ENCODE data around the gene ANO2.
"Not testable (repeated sequence)": the region's sequence is repeated elsewhere in the genome, so short reads cannot be mapped to it uniquely, and the experiment has no call there.

Gene ANO2

DNA sequence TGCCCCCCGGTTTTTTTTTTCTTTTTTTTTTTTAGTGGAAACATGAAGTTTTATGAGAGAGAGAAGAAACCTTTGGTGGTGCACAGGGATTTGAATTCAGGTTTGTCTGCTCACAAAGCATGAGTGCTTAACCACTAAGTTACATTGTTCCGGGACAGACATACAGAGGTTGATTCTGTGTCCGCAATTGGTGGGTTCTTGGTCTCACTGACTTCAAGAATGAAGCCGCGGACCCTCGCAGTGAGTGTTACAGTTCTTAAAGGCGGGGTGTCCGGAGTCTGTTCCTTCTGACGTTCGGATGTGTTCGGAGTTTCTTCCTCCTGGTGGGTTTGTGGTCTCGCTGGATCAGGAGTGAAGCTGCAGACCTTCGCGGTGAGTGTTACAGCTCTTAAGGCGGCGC lies 57.2 kb downstream of the ANO2 start:
- not testable (repeated sequence) for DNase-seq (ENCODE audit: low read depth in 2 of 2)

DNA sequence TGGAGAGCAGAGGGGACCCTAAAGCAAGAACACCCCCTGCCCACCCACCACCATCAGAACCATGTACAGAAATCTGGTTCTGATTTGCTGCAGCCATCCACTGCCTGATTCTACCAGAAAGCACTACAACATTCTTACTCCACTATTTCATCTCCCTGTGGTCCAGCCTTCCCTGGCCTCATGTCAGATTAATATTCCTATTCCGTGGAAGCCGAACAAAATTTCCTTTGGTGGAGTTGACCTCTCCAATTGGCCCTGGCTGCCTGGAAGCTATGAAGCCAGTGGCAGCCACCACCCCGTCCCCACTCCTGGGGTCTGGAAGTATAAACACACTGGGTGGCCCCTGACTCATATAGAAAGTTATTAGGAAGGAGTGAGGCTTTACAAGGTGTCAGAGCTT lies 60.2 kb downstream of the ANO2 start:
- no peak for DNase-seq (ENCODE audit: low read depth in 2 of 2)

DNA sequence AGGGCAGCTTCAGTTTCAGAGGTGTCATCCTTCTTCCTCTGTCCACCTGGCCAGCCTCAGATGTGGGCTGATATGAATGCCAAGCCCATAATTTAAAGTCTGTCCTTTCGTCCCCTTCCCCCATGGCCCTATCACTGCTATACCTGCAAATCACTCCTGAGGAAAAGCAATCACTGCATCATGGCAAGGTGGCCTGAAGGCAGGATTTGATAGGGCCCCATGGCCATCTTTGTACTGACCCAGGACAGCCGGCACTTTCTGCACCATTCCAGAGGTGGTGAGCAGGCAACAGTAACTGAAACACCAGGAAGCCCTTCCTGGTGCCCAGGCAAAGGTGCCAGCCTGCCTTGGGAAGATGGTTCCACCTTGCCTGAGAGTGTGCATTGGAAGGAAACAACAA lies 60.8 kb downstream of the ANO2 start:
- DNase-seq (ENCODE audit: low read depth in 2 of 2), result no peak

DNA sequence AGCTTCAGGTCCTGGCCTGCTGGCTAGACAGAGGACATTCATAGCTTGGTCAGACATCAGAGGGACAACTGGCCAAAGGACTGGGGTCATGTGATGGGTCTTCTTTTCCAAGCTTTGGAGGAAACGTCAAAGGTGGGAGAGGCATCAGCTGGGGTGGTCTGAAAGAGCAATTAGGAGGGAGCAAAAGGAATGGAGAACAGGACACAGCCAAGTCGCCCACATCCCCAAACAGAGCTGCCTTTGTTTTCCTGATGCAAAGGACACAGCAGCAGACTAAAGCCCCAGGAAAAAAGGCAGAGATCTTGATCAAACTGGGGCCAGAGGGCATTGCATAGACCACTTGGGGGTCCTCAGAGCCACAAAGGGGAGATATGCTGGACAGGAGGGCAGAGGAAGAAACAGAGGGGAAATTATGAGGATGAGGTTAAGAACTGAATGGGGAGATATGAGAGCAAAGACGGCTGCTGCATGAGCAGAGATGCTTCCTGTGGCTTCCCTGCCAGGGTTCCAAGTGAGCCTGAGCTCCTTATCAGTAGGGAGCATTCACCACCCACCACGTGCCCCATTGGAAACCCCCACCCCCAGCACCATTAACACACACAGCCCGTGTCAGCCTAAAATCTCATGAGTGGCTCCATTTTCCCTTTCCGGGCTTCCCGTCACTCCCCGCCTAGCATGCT lies 62.4 kb downstream of the ANO2 start:
- DNase-seq (ENCODE audit: low read depth in 2 of 2), result no peak

DNA sequence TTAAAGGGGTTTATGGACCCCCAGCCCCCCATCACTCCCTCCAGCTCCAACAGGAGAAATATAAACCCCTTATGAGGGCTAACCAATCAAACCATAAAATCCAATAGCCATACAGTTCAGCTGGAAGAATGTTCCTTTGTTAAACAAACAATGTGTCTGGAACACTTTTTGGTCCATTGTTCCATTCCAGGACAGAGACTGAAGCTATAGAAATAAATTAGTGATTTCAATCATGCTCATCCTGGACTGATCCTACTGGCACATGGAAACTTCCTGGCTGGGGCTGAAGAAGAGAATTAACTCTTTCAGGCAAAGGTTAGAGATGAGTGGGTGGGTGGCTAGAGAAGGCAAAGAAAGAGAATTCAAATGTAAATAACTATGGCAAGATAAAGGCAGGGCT lies 63.4 kb downstream of the ANO2 start:
- DNase-seq (ENCODE audit: low read depth in 2 of 2), result no peak

DNA sequence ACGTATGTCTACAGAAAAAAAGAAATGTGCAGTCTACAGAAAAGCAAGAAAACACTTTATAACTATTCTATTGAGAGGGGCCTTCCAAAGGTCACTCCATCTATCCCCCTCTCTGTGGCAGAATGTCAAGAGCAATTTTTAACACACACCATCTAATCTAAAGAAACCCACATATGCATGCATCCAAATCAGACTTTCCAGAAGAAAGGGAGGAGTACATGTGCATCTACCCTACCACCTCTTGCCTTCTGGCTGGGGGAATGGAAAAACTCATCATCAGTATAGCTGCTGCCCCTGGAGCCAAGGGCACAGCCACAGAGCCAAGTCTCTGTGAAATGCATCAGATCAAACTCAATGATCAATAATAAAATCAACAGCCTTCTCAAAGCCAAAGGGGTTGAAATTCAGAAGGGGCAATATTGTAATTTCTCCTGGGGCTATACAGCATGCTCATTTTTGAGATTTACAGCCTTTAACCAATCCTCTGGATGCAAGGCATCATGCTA lies 63.9 kb downstream of the ANO2 start:
- DNase-seq (ENCODE audit: low read depth in 2 of 2), result no peak

DNA sequence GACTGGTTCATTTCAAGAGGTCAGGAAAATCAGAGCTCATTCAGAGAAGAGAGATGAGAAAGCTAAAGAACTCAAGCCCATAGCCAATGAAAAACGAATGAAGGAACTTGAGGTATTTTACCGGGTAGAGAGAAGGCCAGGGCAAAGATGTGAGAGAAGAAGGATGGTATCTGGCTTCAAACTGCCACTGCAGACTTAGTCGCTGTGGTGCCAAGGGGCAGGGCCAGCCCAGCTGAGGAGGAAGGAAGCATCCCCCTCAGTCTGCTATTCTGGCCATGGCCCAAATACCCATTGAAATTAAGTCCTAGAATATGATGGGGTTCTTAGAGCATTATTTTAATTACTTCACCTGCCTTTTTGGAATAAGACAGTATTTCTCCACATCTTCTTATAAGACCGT lies 69.2 kb downstream of the ANO2 start:
- no peak for DNase-seq (ENCODE audit: low read depth in 2 of 2)

DNA sequence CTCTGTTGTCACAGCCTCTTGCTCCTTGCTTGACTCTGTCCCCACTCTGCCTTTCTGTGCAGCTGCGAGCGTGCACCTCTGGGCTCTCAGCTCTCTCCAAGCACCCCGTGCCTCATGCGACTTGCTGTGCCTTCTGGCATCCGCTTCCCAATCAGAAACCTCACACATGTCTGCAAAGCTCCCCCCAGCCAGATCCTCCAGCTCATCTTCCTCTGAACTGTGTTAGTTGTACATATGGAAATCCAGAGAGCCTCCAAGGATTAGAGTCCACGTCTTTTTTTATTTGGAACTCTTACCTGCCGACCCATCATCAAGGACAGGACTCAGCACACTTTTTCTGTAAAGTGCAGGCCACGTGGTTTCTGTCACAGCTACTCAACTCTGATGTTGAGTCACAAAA lies 70.5 kb downstream of the ANO2 start:
- DNase-seq (ENCODE audit: low read depth in 2 of 2), result no peak

DNA sequence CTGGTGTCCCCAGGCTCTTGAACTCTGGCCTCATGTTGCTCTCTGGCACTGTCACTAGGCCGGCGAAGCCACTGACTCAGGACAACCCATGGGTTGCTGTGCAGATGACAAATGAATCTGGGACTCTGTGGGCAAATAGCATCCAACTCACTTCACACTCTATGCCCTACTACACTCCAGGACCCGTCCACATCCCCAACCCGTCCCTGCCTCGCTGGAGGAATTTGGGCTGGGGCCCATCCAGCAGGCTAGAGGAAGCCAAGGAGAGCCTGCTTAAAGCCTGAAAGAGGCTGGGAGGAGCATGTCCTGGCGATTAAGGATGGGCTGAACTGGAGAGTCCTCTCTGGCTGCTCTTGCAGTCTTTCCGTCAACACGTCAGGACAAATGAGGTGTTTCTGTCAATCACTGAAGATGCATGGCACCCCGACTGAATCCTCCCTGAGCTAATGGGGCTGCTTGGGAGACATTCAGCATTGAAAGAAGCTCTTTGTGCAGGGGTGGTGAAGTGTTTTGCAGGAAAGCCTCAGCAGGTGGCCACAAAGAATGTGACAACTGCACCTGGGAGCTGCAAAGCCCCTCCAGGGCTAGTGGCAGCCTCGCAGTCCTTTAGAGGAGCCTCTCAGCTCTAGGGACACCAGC lies 71.7 kb downstream of the ANO2 start:
- DNase-seq (ENCODE audit: low read depth in 2 of 2), result no peak

DNA sequence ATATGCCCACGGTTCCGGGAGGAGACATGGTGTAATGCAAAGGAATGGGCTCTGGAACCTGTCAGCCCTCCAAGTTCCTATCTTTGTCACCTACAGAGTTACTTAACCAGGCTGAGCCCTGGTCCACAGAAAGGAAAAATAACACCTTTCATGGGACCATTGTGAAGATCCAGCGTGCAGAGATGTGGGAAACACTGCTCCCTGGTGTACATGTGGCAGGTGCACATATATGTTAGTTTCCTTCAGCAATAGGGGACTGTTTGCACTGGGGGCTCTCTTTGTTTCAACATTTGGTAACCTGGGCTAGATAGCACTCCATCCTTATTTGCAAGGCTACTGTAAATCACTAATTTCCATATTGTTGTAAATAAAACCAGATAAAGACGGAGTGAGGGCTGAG lies 72.3 kb downstream of the ANO2 start:
- no peak for DNase-seq (ENCODE audit: low read depth in 2 of 2)

DNA sequence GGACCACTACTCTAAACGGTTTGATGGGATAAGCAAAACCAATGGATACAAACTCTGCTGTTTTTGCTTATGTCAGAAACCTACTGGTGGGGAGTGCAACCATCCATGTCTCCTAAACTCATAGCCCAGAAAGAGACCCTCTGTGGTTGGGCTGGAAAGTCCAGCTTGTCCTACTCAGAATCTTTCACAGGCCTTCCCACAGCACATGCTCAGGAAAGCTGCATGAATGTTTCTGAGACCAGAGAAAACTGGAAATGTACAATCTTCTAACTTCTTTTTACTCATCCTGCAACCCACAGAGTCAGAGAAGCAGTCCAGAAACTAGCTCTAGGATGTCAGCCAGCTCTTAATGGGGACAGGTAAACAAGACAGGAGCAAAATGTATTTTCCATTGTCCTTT lies 73.3 kb downstream of the ANO2 start:
- no peak for DNase-seq (ENCODE audit: low read depth in 2 of 2)

DNA sequence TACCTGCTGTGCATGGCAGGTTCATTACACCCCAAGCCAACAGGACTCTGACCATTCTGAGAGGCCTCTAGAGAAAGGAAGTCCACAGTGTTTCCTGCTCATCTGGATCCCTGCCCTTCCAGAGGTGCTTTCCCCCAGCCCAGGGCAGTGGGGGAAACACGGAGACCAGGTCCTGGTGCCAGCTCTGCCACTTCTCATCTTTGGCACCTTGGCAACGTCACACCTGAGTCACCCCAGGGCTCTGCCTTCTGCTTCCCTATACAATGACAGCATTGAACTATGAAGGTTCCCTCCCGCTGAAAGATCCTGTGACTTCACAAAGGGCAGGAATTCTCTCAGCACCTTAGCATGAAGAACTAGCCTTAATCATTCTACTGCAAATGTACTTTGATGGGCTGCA lies 74.9 kb downstream of the ANO2 start:
- no peak for DNase-seq (ENCODE audit: low read depth in 2 of 2)

DNA sequence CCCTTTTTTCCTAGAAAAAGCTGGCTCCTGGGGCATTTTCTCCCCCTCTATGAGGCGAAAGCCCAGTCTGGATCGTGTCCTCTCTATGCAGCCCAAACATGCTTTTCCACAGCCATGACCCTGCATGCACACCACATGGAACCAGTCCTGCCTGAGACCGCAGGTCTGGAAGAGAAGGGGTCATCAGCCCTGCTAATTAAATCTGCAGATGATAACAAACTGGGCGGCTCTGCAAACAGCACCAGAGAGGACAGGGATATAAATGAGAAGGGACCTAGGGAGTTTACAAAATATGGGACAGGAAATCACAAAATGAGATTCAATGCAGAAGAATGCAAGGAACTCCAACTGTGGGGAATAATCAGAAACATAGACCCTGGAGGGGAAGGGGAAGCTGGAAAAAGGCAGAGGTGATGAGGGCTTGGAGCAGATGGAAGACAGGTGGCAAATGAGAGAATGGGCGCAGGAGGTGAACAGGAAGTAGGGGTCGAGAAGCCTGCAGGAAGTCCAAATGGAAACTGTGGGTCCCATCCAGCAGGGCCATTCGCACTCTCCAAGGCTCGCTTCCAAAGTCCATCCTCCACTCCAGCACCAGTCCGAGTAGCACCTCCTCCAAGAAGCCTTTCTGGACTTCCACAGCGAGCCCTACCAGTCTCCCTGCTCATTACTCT lies 76.3 kb downstream of the ANO2 start:
- no peak for DNase-seq (ENCODE audit: low read depth in 2 of 2)

DNA sequence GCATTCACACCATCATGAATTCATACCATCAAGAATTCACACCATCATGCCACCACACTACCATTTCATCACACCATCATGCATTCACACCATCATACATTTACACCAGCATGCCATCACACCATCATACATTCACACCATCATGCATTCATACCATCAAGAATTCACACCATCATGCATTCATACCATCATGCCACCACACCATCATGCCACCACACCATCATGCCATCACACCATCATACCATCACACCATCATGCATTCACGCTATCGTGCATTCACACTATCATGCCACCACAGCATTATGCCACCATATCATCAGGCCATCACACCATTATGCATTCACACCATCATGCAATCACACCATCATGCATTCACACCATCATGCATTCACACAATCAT lies 79.7 kb downstream of the ANO2 start:
- no peak for DNase-seq (ENCODE audit: low read depth in 2 of 2)

DNA sequence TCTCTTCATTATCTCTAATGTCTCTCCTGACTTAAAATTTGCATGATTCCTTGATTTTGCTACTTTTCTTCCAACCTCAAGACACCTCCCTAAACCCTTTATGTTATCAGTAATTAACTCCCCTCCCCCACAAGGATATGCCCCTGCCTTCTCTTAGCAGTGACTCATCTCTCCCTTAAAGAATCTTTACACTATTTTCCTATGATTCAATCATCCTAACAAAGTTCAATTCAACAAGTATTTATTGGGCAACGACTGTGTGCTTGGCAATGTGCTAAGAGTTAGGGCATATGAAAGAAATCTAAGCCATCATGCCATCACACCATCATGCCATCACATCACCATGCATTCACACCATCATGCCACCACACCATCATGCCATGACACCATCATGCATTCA lies 80.1 kb downstream of the ANO2 start:
- no peak for DNase-seq (ENCODE audit: low read depth in 2 of 2)

DNA sequence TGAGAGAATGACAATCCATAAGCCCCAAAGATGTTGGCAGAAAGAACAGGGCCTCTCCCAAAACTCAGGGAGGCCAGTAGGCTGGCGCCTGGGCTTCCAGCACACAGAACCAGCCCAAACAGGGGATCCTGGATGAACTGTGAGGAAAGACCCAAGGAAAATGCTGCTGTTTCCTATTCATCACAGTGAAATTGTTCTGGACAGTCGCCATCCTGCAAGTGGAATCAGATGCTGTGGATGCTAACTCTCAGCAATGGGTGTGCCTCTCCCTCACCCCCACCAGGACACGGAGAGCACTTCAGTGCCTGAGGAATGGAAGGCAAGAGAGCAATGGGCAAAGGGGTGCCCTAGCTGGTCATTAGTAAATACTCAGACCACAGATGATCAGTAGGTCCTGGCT lies 80.8 kb downstream of the ANO2 start:
- no peak for DNase-seq (ENCODE audit: low read depth in 2 of 2)

DNA sequence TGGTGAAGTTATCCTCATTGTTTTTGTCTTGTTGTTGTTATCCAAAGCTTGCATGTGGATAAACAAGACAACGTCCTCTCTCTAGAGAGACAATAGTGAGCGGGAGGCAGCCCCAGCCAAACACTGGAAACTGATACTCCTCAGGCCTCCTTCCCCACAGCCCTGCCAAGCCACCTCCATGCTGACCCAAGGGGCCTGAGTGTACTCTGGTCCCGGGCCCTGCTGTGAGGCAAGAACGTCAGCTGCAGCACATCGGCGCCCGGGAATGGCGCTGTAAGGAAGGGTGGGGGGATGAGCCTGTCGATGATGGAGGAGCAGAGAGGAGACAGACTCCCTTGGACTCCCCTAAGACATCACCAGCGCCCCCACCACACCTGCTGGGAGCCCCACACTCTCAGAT lies 83.6 kb downstream of the ANO2 start:
- no peak for DNase-seq (ENCODE audit: low read depth in 2 of 2)

DNA sequence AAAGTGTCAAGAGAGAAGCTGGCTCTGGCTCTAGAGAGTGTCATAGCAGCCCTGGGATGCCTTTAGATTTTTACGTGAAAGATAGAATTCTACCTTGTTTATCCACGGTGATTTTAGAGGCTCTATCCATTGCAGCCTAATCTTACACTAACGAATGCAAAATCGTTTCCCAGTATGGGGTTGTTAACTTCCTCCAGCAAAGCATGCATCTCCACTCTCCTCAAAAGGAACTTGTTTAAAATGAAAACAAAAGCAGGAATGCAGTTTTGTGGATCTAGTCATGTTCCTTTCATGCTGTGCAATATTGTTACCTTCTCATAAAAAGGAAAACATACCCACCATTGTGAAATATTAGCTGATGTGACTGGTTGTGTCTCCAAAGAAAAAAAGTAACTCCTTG lies 88.4 kb downstream of the ANO2 start:
- DNase-seq (ENCODE audit: low read depth in 2 of 2), result no peak

DNA sequence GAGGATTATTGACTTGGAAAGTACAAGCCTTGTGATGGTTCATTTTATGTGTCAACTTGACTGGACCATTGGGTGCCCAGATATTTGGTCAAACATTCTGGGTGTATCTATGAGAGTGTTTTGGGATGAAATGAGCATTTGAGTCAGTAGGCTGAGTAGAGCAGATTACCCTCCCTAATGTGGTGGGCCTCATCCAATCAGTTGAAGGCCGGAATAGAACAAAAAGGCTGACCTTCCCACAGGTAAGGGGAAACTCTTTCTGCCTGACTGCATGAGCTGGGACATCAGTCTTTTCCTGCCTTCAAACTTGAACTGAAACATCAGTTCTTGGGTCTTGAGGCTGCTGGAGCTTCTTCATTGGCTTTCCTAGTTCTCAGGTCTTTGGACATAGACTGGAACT lies 98.1 kb downstream of the ANO2 start:
- DNase-seq (ENCODE audit: low read depth in 2 of 2), result no peak

DNA sequence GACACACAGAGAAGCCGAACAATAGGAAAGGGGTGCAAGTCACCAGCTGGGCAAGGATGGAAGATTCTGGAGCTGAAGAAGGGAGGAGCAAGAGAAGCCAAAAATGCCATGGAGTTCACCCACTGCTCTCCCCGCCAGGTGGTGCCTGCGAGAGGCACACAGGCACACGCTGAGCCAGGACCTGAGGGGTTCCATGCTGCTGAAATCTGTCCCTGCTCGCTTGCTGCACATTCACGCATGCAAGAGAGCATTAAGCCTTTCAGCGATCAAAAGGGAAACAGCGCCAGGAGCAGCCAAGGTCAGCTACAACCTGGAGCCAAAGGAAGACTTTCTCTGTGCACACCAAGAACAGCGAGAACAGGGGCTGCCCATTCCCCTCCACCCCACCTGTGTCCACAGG lies 104.1 kb downstream of the ANO2 start:
- no peak for DNase-seq (ENCODE audit: low read depth in 2 of 2)

DNA sequence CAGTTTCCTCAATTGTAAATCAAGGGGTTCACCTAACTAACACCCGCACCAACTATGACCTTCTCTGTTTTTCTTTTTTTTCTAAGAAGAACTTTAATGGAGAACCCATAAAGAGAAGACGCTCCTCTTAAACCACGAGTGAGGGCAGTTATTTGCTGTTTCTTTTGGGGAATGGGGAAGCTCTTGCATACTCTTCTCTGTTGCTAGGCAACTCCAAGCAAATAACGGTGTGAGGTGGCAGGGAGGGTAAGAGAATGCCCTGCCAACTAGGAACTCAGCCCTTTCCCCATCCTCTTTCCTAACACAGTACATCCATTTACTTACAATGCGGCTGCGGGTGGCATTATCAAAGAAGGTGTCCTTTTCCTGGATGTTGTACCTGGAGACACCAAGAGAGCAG lies 114.9 kb downstream of the ANO2 start:
- DNase-seq (ENCODE audit: low read depth in 2 of 2), result no peak

DNA sequence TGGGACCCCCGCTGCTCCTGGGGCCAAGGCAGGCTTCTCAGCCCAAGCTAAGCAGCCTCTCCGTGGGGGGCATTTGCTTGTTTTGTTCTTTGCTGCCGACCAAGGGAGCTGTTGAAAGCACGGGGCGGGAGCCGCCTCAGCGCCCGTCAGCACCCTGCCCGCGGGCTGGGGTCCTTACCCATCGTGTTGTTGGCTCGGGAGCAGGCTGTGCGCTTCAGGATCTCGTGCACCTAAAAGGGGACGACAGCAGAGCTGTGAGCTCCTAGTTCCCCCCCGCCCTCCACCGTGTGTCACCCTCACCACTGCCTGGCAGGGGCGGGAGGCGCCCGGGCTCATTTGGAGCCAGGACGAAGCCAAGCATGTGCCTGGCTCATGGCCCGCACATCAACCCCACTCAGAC lies 117.5 kb downstream of the ANO2 start:
- DNase-seq (ENCODE audit: low read depth in 2 of 2), result no peak

DNA sequence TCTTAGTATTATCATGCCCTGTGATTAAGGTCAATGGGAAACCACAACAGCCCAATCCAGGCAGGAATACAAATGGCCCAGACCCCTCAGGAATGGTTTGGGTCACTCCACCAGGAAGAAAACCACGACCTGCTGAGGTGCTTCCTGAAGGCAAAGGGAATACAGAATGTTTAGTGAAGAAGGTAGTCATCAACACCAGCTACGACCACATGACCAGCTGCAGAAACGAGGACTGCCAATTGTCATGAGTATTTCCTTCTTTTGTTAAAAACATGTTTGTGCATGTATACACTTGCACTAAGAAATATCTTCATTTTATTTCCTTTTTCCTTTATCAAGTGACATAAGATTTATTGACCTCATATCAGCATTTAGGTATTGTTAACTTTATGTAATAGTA lies 119.3 kb downstream of the ANO2 start:
- DNase-seq (ENCODE audit: low read depth in 2 of 2), result not testable (repeated sequence)
